Endothelial cell of umbilical vein (primary cell): ENCODE data around the gene TTC3. TPM values are rescaled to one million over a fixed set of nuclear protein-coding genes. Genes with fewer than 3 reads are reported as not detected.

Experiments used
- BruUV-seq: library from RNA; stranded (reverse); fragments of 400-500 nt; replicated peaks from 2 replicates; lab custom pipeline; 2021; lab: Mats Ljungman, UMichigan
- CTCF ChIA-PET: fragments of 300-600, 350-600 bp; sonication (Branson Sonifier 250); formaldehyde crosslinking; loops from one replicate; lab custom pipeline; 2021; ENCODE audit warnings: antibody characterized with exemption, inconsistent platforms; lab: Charles Lee
- POLR2A ChIA-PET: fragments of 300-600, 350-600 bp; sonication (Branson Sonifier 250); formaldehyde crosslinking; loops from one replicate; lab custom pipeline; 2021; ENCODE audit warnings: antibody characterized with exemption, inconsistent platforms; lab: Charles Lee
- DNase-seq: peaks from one replicate; pipeline ENCODE4 v3.0.0-alpha.2; 2011; ENCODE audit warnings: low read depth, low spot score
- FAIRE-seq: peaks from 2 replicates; lab custom pipeline; 2011; peaks lifted over from hg19 to GRCh38; lab: Jason Lieb, UNC
- H2AFZ ChIP-seq: 2 replicates; pipeline ENCODE4 v1.6.0; 2012; ENCODE audit warnings: low read depth, low read length, control low read depth, inconsistent platforms
- H3K27ac ChIP-seq: 2 replicates; pipeline ENCODE4 v1.5.1; 2011; ENCODE audit warnings: low read depth, mild to moderate bottlenecking, control low read depth, low read length, moderate library complexity; ENCODE audit not compliant: insufficient read depth
- H3K27me3 ChIP-seq, 2 experiments: 2 replicates each; pipeline versions ENCODE4 v1.6.0 to v1.6.1; 2011; ENCODE audit warnings: low read length in 2 of 2, mixed read lengths in 1 of 2; ENCODE audit not compliant: control insufficient read depth in 2 of 2, insufficient read depth in 2 of 2
- H3K36me3 ChIP-seq, 2 experiments: 2 replicates in 1 of 2; 3 replicates in 1 of 2; pipeline ENCODE4 v1.5.1; 2011; ENCODE audit warnings: low read length in 2 of 2, mild to moderate bottlenecking in 1 of 2, moderate library complexity in 1 of 2; ENCODE audit not compliant: control insufficient read depth in 2 of 2, insufficient read depth in 2 of 2; ENCODE audit errors: extremely low read depth in 1 of 2
- H3K4me1 ChIP-seq: 3 replicates; pipeline ENCODE4 v1.5.1; 2011; ENCODE audit warnings: mild to moderate bottlenecking, low read length; ENCODE audit not compliant: control insufficient read depth, insufficient read depth; ENCODE audit errors: extremely low read depth
- H3K4me2 ChIP-seq: 2 replicates; pipeline ENCODE4 v1.6.1; 2011; ENCODE audit warnings: low read length, control low read depth, mixed read lengths; ENCODE audit not compliant: insufficient read depth
- H3K4me3 ChIP-seq, 3 experiments: fragments of 200-600 bp in 1 of 3; sonication (generic), shearing (Covaris generic) in 1 of 3; replicated peaks in 1 of 3; 2 replicates each; pipeline ENCODE4 v1.5.1; 2011 to 2016; ENCODE audit warnings: control low read depth in 3 of 3, low read length in 3 of 3, mild to moderate bottlenecking in 2 of 3, inconsistent platforms in 1 of 3, low read depth in 1 of 3, moderate library complexity in 1 of 3; ENCODE audit not compliant: insufficient read depth in 1 of 3
- H3K79me2 ChIP-seq: 2 replicates; pipeline ENCODE4 v1.6.0; 2012; ENCODE audit warnings: low read length, inconsistent platforms; ENCODE audit not compliant: control insufficient read depth, insufficient read depth
- H3K9ac ChIP-seq: replicated peaks from 2 replicates; pipeline ENCODE3; 2011; ENCODE audit warnings: low read length, control low read depth; ENCODE audit not compliant: insufficient read depth; ENCODE audit errors: extremely low read depth
- H3K9me1 ChIP-seq: replicated peaks from 3 replicates; pipeline ENCODE4 v1.6.0; 2011; ENCODE audit warnings: mild to moderate bottlenecking, low read length; ENCODE audit not compliant: control insufficient read depth, insufficient read depth; ENCODE audit errors: extremely low read depth
- H3K9me3 ChIP-seq: replicated peaks from 2 replicates; pipeline ENCODE4 v1.5.1; 2012; ENCODE audit warnings: low read length, inconsistent platforms; ENCODE audit not compliant: control insufficient read depth, insufficient read depth
- H4K20me1 ChIP-seq: replicated peaks from 2 replicates; pipeline ENCODE3; 2011; ENCODE audit warnings: mild to moderate bottlenecking, low read length; ENCODE audit not compliant: control insufficient read depth, insufficient read depth; ENCODE audit errors: extremely low read depth
- FOS ChIP-seq: IDR thresholded peaks from 2 replicates; pipeline ENCODE4 v1.6.1; 2011; ENCODE audit warnings: mild to moderate bottlenecking, low read length, moderate library complexity, borderline replicate concordance; ENCODE audit not compliant: insufficient read depth
- JUN ChIP-seq: IDR thresholded peaks from 2 replicates; pipeline ENCODE4 v1.6.1; 2011; ENCODE audit warnings: borderline replicate concordance, low read depth; ENCODE audit not compliant: insufficient read length, insufficient read depth
- MYC ChIP-seq: IDR thresholded peaks from one replicate; pipeline ENCODE4 v1.6.1; 2011; ENCODE audit warnings: mild to moderate bottlenecking, low read depth, low read length
- POLR2A ChIP-seq: IDR thresholded peaks from 2 replicates; pipeline ENCODE4 v1.6.1; 2012; ENCODE audit warnings: low read depth, mild to moderate bottlenecking, control low read depth, low read length
- POLR2AphosphoS5 ChIP-seq: IDR thresholded peaks from 2 replicates; pipeline ENCODE4 v1.6.1; 2012; ENCODE audit warnings: low read depth, mild to moderate bottlenecking, control low read depth, low read length, moderate library complexity; ENCODE audit not compliant: insufficient read depth
- dilution Hi-C: fragments of 300-500 bp; cut with MboI; formaldehyde crosslinking; loops from one replicate; pipeline ENCODE4 v1.15.0; 2019; ENCODE audit warnings: low sequenced_read_pairs; ENCODE audit not compliant: extremely low pct_ligation_motif_present
- intact Hi-C: fragments of 100-400 bp; cut with micrococcal nuclease; formaldehyde crosslinking; loops from one replicate; pipeline ENCODE4 v1.10.0; 2022
- polyA plus RNA-seq, 4 experiments: library from polyadenylated mRNA; depleted of rRNA in 3 of 4; stranded (reverse) in 3 of 4; unstranded in 1 of 4; fragments of >200 nt; gene quantifications; 2 replicates each; pipeline versions ENCODE4 v1.2.1 to v1.2.3, GENCODE V29; 2011 to 2012; ENCODE audit warnings: missing spikeins in 1 of 4
- total RNA-seq: library from RNA; stranded (reverse); gene quantifications from 2 replicates; pipeline ENCODE4 v1.2.3, GENCODE V29; 2021
- TF ChIP-seq, protein P1 (sequence below), 2 donors: IDR thresholded peaks; 1 replicate in 1 of 2; 2 replicates in 1 of 2; pipeline ENCODE4 v1.5.1; 2011; ENCODE audit warnings: low read length in 2 of 2, mild to moderate bottlenecking in 2 of 2, moderate library complexity in 2 of 2, control low read depth in 1 of 2, inconsistent platforms in 1 of 2, low read depth in 1 of 2; ENCODE audit not compliant: insufficient read depth in 1 of 2; ENCODE audit errors: extremely low read depth in 1 of 2

The TTC3 gene
- total and polyA plus RNA-seq, 2 donors (not counting 3 experiments of a cell fraction or from before 2014, with no cell fraction given): 26.2 to 113 TPM

DNA sequence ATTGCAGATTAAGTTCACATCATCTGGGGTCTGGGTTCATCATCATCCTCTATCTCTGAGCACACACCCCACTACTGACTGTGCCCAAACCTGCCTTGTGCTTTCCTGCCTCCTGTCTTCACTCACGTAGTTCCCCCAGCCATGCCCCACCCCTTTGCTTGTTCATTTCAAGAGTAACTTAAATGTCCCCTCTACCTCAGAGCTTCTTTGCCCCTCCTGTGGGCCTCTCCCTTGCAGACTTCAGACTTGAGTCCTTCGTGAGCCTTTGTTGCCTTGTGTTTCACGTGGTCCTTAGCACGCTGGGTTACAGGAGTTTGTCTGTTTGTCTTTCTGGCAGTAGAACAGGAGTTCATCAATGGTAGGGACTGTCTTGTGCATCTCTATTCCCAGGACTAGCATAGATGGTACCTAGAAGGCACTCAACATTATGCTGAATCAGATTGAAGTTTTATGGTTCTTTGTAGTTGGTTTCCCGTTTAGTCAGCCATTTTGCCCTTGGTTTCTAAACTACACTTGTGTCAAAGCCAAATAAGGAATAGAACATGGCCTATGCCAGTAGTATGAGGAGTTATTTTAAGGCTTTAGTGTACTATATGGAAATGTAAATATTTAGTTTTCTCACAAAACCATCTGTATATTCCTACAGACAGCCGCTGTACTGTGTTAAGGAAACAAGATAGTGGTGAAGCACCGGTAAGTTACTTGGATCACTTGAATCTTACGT is 86.2 kb downstream of the TTC3 start:
- Histone ChIP-seq H3K9me1 (no peaks in the 10 kb centered on the region), H3K4me3 (no peak overlapping the region), H3K36me3 (peaks cover 5 to 11% of the 10 kb centered on the region in 2 experiments), H3K27ac (no peak overlapping the region), H4K20me1 (no peaks in the 10 kb centered on the region), H2AFZ (no peak overlapping the region), H3K4me1 (peaks cover 3% of the 10 kb centered on the region), H3K79me2 (no peaks in the 10 kb centered on the region), H3K9me3 (no peaks in the 10 kb centered on the region), H3K9ac (no peak overlapping the region), H3K4me2 (no peak overlapping the region), H3K27me3 (no peaks in the 10 kb centered on the region)
- POLR2A ChIA-PET: no interaction called here
- intact Hi-C loops (no loop called here), dilution Hi-C loops (no loop called here)
- DNase-seq: no peak
- no TSS peak for BruUV-seq
- no peak for FAIRE-seq
- TF ChIP-seq, protein P1, sequence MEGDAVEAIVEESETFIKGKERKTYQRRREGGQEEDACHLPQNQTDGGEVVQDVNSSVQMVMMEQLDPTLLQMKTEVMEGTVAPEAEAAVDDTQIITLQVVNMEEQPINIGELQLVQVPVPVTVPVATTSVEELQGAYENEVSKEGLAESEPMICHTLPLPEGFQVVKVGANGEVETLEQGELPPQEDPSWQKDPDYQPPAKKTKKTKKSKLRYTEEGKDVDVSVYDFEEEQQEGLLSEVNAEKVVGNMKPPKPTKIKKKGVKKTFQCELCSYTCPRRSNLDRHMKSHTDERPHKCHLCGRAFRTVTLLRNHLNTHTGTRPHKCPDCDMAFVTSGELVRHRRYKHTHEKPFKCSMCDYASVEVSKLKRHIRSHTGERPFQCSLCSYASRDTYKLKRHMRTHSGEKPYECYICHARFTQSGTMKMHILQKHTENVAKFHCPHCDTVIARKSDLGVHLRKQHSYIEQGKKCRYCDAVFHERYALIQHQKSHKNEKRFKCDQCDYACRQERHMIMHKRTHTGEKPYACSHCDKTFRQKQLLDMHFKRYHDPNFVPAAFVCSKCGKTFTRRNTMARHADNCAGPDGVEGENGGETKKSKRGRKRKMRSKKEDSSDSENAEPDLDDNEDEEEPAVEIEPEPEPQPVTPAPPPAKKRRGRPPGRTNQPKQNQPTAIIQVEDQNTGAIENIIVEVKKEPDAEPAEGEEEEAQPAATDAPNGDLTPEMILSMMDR (IDR thresholded peaks at IDR 0.05; ENCODE audit: extremely low read depth in 1 of 2, insufficient read depth in 1 of 2, low read depth in 1 of 2, low read length in 2 of 2): no peak
- TF ChIP-seq JUN (no peak), POLR2AphosphoS5 (no peak), MYC (no peak), FOS (no peak), POLR2A (no peak)
- CTCF ChIA-PET: no interaction called here
